Measurements from ENCODE around the gene NEUROD2. TPM values are rescaled to one million over a fixed set of nuclear protein-coding genes. Genes with fewer than 3 reads are reported as not detected.

The NEUROD2 gene
- total RNA-seq, 1 donor from 2014 or later = not detected

- no peak for DNase-seq (ENCODE audit: low read depth)
- TF ChIP-seq CTCF (IDR thresholded peaks at IDR 0.05; ENCODE audit: insufficient read depth, low read length, poor library complexity, severe bottlenecking) = no peak
- H3K4me3 ChIP-seq (ENCODE audit: low read depth, low read length) = no peak overlapping the region
- no peaks in the 10 kb centered on the region for H3K36me3 ChIP-seq (ENCODE audit: control insufficient read depth, insufficient read depth, low read length)
- H3K27me3 ChIP-seq (ENCODE audit: control insufficient read depth, insufficient read depth, low read length) = peaks cover 62% of the 10 kb centered on the region
Observed at GRCh38 chr17:39629494-39629880, 21.8 kb upstream of the NEUROD2 start.

- no peak overlapping the region for H3K4me3 ChIP-seq (ENCODE audit: low read depth, low read length)
- peaks cover 65% of the 10 kb centered on the region for H3K27me3 ChIP-seq (ENCODE audit: control insufficient read depth, insufficient read depth, low read length)
- H3K36me3 ChIP-seq (ENCODE audit: control insufficient read depth, insufficient read depth, low read length) = no peaks in the 10 kb centered on the region
- DNase-seq (ENCODE audit: low read depth) = no peak
- TF ChIP-seq CTCF (IDR thresholded peaks at IDR 0.05; ENCODE audit: insufficient read depth, low read length, poor library complexity, severe bottlenecking) = no peak
Observed at GRCh38 chr17:39628655-39629493, 21.2 kb upstream of the NEUROD2 start.

GRCh38 chr17:39627712-39628516 lies 20.2 kb upstream of the NEUROD2 start:
- no peak for DNase-seq (ENCODE audit: low read depth)
- H3K4me3 ChIP-seq (ENCODE audit: low read depth, low read length) = no peak overlapping the region
- no peaks in the 10 kb centered on the region for H3K36me3 ChIP-seq (ENCODE audit: control insufficient read depth, insufficient read depth, low read length)
- no peak for TF ChIP-seq CTCF (IDR thresholded peaks at IDR 0.05; ENCODE audit: insufficient read depth, low read length, poor library complexity, severe bottlenecking)
- H3K27me3 ChIP-seq (ENCODE audit: control insufficient read depth, insufficient read depth, low read length) = peaks cover 67% of the 10 kb centered on the region

GRCh38 chr17:39627047-39627711 lies 19.5 kb upstream of the NEUROD2 start:
- Histone ChIP-seq H3K27me3 (ENCODE audit: control insufficient read depth, insufficient read depth, low read length) (peaks cover 63% of the 10 kb centered on the region), H3K4me3 (ENCODE audit: low read depth, low read length) (no peak overlapping the region)
- no peak for TF ChIP-seq CTCF (IDR thresholded peaks at IDR 0.05; ENCODE audit: insufficient read depth, low read length, poor library complexity, severe bottlenecking)

GRCh38 chr17:39626171-39627046 lies 18.7 kb upstream of the NEUROD2 start, which contains the start of gene PPP1R1B:
PPP1R1B (plus strand) TSS chr17:39626952; CDS start chr17:39627393, 441 bp downstream.
- H3K27me3 ChIP-seq (ENCODE audit: control insufficient read depth, insufficient read depth, low read length) = peaks cover 63% of the 10 kb centered on the region

More at GRCh38 chr17:39627047-39627711, 19.5 kb upstream of the NEUROD2 start:
- DNase-seq (ENCODE audit: low read depth) = no peak
- H3K36me3 ChIP-seq (ENCODE audit: control insufficient read depth, insufficient read depth, low read length) = no peaks in the 10 kb centered on the region

More at GRCh38 chr17:39626171-39627046, 18.7 kb upstream of the NEUROD2 start, which contains the start of gene PPP1R1B:
- no peak within 1 kb of the TSS for H3K4me3 ChIP-seq (ENCODE audit: low read depth, low read length)
- no peak for DNase-seq (ENCODE audit: low read depth)
- no peak for TF ChIP-seq CTCF (IDR thresholded peaks at IDR 0.05; ENCODE audit: insufficient read depth, low read length, poor library complexity, severe bottlenecking)
- H3K36me3 ChIP-seq (ENCODE audit: control insufficient read depth, insufficient read depth, low read length) = no peaks in the 10 kb centered on the region
